Colonic mucosa (tissue), 4 donors: ENCODE measurements around the gene EARS2. TPM values are rescaled to one million over a fixed set of nuclear protein-coding genes. Genes with fewer than 3 reads are reported as not detected.

Experiments used
- DNase-seq: peaks from one replicate; pipeline ENCODE4 v3.0.0-alpha.2; 2020
- H3K27ac ChIP-seq: fragments of 200-600 bp; one replicate; pipeline ENCODE4 v1.8.0; 2021
- H3K27me3 ChIP-seq: fragments of 200-600 bp; one replicate; pipeline ENCODE4 v1.8.0; 2021
- H3K36me3 ChIP-seq: fragments of 200-600 bp; one replicate; pipeline ENCODE4 v1.8.0; 2021
- H3K4me1 ChIP-seq: fragments of 200-600 bp; one replicate; pipeline ENCODE4 v1.8.0; 2021; ENCODE audit warnings: mild to moderate bottlenecking
- H3K4me3 ChIP-seq: fragments of 200-600 bp; one replicate; pipeline ENCODE4 v1.8.0; 2021
- H3K9ac ChIP-seq, 2 donors: one replicate each; pipeline ENCODE4 v1.7.0; 2013; ENCODE audit warnings: control low read depth in 2 of 2, low read depth in 2 of 2, low read length in 2 of 2
- H3K9me3 ChIP-seq: fragments of 200-600 bp; one replicate; pipeline ENCODE4 v1.8.0; 2021
- CTCF ChIP-seq: fragments of 200-600 bp; IDR thresholded peaks from one replicate; pipeline ENCODE4 v1.8.0; 2022; ENCODE audit warnings: antibody characterized with exemption, mild to moderate bottlenecking
- intact Hi-C: fragments of 100-400 bp; cut with DNase I; formaldehyde crosslinking; loops from one replicate; pipeline ENCODE4 v1.14.1; 2022
- total RNA-seq, 2 donors: library from RNA; stranded (reverse); fragmentation: NEBNext Ultra II Directional in 1 of 2; extraction: Animal tissue kit (Norgen Biotek cat#: 25700) in 1 of 2; gene quantifications; one replicate each; pipeline ENCODE4 v1.2.1, GENCODE V29; 2021
- donor health status: healthy.
- donor health status: DM: no; HTN: no; CAD: no.
- donor health status: DM: no; HTN: no; CAD: no.

Gene EARS2
- total RNA-seq, 2 donors from 2014 or later = 12.3 to 28.7 TPM

DNA sequence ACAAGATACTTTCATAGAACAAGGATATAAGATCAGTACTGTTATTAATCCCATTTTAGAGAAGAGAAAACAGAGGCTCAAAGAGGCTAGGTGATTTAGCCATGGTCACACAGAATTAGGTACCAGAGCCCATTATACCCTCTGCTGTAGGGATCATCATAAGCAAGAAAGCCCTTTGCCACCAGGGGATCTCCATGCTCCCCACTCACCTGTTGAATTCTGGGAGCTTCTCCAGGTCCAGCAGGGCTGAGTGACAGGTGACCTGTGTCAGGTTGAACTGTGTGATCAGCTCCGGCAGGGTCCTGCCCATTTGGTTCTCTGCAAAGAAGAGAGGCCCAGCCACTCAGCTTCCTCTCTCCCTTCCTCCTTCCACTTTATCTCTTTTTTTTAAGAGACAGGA, 24.7 kb downstream of the EARS2 start:
- H3K27me3 ChIP-seq = no peaks in the 10 kb centered on the region
- no peaks in the 10 kb centered on the region for H3K4me1 ChIP-seq
- no peak for TF ChIP-seq CTCF
- H3K27ac ChIP-seq = no peak overlapping the region
- H3K9ac ChIP-seq = no peak overlapping the region
- H3K9me3 ChIP-seq = no peaks in the 10 kb centered on the region
- intact Hi-C loops = no loop called here
- DNase-seq = no peak
- peaks cover 7% of the 10 kb centered on the region for H3K36me3 ChIP-seq
- no peak overlapping the region for H3K4me3 ChIP-seq

- DNase-seq = no peak
- H3K36me3 ChIP-seq = peaks cover 7% of the 10 kb centered on the region
- no peak overlapping the region for H3K9ac ChIP-seq
- no peaks in the 10 kb centered on the region for H3K4me1 ChIP-seq
- intact Hi-C loops = no loop called here
- no peak overlapping the region for H3K27ac ChIP-seq
- H3K27me3 ChIP-seq = no peaks in the 10 kb centered on the region
- no peak overlapping the region for H3K4me3 ChIP-seq
- TF ChIP-seq CTCF = no peak
- H3K9me3 ChIP-seq = no peaks in the 10 kb centered on the region
Observed at GRCh38 chr16:23530062-23530461, 27.1 kb downstream of the EARS2 start.

- H3K4me3 ChIP-seq = no peak overlapping the region
- no peaks in the 10 kb centered on the region for H3K9me3 ChIP-seq
- intact Hi-C loops = no loop called here
- H3K9ac ChIP-seq = no peak overlapping the region
- H3K27me3 ChIP-seq = no peaks in the 10 kb centered on the region
- DNase-seq = no peak
- peaks cover 7% of the 10 kb centered on the region for H3K36me3 ChIP-seq
- no peak overlapping the region for H3K27ac ChIP-seq
- H3K4me1 ChIP-seq = no peaks in the 10 kb centered on the region
- TF ChIP-seq CTCF = no peak
Observed at GRCh38 chr16:23528644-23529310, 28.4 kb downstream of the EARS2 start.

GRCh38 chr16:23527961-23528643, 29.0 kb downstream of the EARS2 start:
- Histone ChIP-seq H3K4me3 (no peak overlapping the region), H3K27ac (no peak overlapping the region), H3K36me3 (peaks cover 7% of the 10 kb centered on the region), H3K4me1 (no peaks in the 10 kb centered on the region), H3K9ac (no peak overlapping the region), H3K9me3 (no peaks in the 10 kb centered on the region), H3K27me3 (no peaks in the 10 kb centered on the region)
- no peak for DNase-seq
- no peak for TF ChIP-seq CTCF
- intact Hi-C loops = no loop called here

GRCh38 chr16:23524886-23525285, 32.3 kb downstream of the EARS2 start:
- H3K36me3 ChIP-seq = peaks cover 7% of the 10 kb centered on the region
- no peak for TF ChIP-seq CTCF

More at GRCh38 chr16:23524886-23525285, 32.3 kb downstream of the EARS2 start:
- H3K9me3 ChIP-seq = no peaks in the 10 kb centered on the region
- H3K27ac ChIP-seq = no peak overlapping the region
- intact Hi-C loops = no loop called here
- H3K27me3 ChIP-seq = no peaks in the 10 kb centered on the region
- no peak overlapping the region for H3K4me3 ChIP-seq
- no peaks in the 10 kb centered on the region for H3K4me1 ChIP-seq
- DNase-seq = no peak
- no peak overlapping the region for H3K9ac ChIP-seq
